Measurements from ENCODE around the gene SNAP47.

Gene SNAP47

DNA sequence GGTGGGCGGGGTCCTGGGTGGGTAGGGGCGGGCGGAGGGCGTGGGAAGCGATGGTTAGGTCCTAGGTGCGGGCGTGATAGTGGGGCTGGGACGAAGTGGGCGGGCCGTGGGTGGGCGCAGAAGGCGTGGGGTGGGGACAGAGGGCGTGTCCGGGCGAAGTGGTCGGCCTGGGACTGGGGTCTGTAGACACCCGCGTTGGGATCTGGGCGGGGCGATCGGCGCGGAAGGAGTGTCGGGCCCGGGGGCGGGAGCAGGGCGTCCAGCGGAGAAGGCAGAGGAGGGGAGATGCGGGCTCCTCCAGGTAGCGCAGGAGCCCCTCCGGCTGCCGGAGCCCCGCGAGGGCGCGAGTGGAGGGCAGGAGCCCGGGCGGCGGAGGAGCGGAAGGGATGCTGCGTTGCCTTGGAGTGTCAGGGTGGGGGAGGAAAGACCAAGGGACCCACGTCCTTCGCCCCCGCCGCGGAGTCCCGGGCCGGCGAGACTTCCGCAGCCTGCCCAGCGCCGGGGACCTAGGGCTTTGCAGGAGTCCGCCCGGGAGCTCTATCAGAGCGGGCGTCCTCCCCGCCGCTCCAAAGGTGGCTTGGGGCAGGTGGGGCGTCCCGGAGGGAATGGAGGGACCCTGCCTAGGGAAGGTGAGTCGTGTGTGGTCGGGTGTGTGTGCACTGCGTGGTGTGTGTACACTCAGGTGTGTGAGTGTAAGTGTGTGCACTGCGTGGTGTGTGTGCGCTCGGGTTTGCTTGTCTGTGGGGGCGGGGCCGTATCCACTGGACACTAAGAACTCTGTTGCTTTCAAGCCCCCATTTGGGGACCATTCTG, 53.2 kb downstream of the SNAP47 start:
- H3K27ac ChIP-seq (ENCODE audit: low read length), result no peak overlapping the region
- H3K79me2 ChIP-seq (ENCODE audit: low read length), result no peaks in the 10 kb centered on the region
- peaks cover 8% of the 10 kb centered on the region; the same call in 1 of the 2 replicates for H3K4me1 ChIP-seq (ENCODE audit: low read length)
- peak overlapping the region; percentile 82 for H2AFZ ChIP-seq (ENCODE audit: low read length)
- H3K9me2 ChIP-seq (replicated peaks; ENCODE audit: insufficient read depth, low read length), result no peaks in the 10 kb centered on the region
- peak overlapping the region; percentile 98 for H3K4me2 ChIP-seq (ENCODE audit: low read depth, low read length)
- TF ChIP-seq, protein P1, sequence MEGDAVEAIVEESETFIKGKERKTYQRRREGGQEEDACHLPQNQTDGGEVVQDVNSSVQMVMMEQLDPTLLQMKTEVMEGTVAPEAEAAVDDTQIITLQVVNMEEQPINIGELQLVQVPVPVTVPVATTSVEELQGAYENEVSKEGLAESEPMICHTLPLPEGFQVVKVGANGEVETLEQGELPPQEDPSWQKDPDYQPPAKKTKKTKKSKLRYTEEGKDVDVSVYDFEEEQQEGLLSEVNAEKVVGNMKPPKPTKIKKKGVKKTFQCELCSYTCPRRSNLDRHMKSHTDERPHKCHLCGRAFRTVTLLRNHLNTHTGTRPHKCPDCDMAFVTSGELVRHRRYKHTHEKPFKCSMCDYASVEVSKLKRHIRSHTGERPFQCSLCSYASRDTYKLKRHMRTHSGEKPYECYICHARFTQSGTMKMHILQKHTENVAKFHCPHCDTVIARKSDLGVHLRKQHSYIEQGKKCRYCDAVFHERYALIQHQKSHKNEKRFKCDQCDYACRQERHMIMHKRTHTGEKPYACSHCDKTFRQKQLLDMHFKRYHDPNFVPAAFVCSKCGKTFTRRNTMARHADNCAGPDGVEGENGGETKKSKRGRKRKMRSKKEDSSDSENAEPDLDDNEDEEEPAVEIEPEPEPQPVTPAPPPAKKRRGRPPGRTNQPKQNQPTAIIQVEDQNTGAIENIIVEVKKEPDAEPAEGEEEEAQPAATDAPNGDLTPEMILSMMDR (IDR thresholded peaks at IDR 0.05; ENCODE audit: low read length), result no peak
- TF ChIP-seq EZH2phosphoT487 (IDR thresholded peaks at IDR 0.05; ENCODE audit: low read length) (no peak), EZH2 (optimal IDR thresholded peaks at IDR 0.05; ENCODE audit: low read depth, low read length) (no peak)
- H3K9me3 ChIP-seq (replicated peaks; ENCODE audit: insufficient read depth, low read length), result no peaks in the 10 kb centered on the region
- DNase-seq, result peak; percentile 73
- no peaks in the 10 kb centered on the region for H3K27me3 ChIP-seq (replicated peaks; ENCODE audit: insufficient read depth, low read length)
- no peaks in the 10 kb centered on the region for H4K20me1 ChIP-seq (ENCODE audit: insufficient read depth, low read length)
- H3K9ac ChIP-seq (ENCODE audit: low read length), result peak overlapping the region; percentile 12; the same call in 1 of the 2 replicates
- H3F3A ChIP-seq (ENCODE audit: insufficient read depth, low read length), result peaks cover 3% of the 10 kb centered on the region; the same call in 1 of the 2 replicates
- H3K4me3 ChIP-seq (ENCODE audit: low read length), result peak overlapping the region; percentile 60
- no peaks in the 10 kb centered on the region for H3K36me3 ChIP-seq (replicated peaks; ENCODE audit: insufficient read depth, low read length)

DNA sequence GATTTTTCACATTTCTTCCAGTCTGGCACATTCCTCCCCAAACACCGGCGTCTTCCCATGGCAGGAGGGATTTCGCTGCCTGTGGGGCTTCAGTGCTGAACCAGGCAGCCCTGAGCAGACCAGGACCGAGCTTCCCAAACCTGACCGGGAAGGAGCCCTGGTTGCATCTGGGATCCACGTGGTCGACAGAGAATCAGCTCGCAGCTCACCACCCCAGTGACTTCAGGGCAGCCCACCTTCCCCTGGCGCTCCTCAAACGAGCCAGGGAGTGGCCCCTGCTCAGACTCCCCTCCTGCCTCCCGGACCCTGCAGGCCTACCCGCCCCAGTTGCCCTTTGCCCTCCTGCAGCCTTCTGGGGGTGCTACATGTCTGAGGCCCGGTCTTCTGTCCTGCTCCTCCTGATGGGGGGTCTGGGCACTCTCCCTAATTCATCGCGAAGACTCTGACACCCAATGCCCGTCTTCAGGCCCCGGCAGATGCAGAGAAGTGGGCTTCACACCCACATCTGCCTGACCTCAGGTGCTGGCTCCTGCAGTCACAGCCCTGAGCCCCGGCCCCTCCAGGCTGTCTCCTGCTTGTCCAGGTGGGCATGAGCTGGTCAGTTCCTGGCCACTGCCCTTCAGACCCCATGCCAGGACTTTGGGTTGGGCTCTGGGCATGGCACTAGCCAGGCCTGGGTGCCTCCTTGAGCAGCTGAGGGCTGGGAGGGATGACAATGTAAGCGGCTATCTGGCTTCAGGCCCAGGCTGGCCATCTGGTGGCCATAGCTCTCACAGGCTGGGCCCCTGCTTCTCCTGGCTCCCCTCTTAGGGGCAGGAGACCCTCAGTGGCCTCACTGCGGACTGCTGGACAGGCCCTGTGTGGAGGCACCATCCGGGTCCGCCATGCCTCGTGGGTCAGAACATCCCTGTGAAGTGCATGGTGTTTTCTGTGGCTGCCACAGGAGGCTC, 54.1 kb downstream of the SNAP47 start:
- Histone ChIP-seq H3K4me3 (ENCODE audit: low read length) (no peak overlapping the region; the same call in 1 of the 2 replicates), H3K4me2 (ENCODE audit: low read depth, low read length) (peak overlapping the region; percentile 98; the same call in 1 of the 2 replicates), H3K4me1 (ENCODE audit: low read length) (peaks cover 8% of the 10 kb centered on the region; the same call in 1 of the 2 replicates), H3K79me2 (ENCODE audit: low read length) (no peaks in the 10 kb centered on the region), H3K27me3 (replicated peaks; ENCODE audit: insufficient read depth, low read length) (no peaks in the 10 kb centered on the region), H3K27ac (ENCODE audit: low read length) (no peak overlapping the region), H2AFZ (ENCODE audit: low read length) (no peak overlapping the region), H4K20me1 (ENCODE audit: insufficient read depth, low read length) (no peaks in the 10 kb centered on the region), H3K9me2 (replicated peaks; ENCODE audit: insufficient read depth, low read length) (no peaks in the 10 kb centered on the region), H3K9ac (ENCODE audit: low read length) (no peak overlapping the region), H3F3A (ENCODE audit: insufficient read depth, low read length) (peaks cover 3% of the 10 kb centered on the region; the same call in 1 of the 2 replicates), H3K36me3 (replicated peaks; ENCODE audit: insufficient read depth, low read length) (no peaks in the 10 kb centered on the region), H3K9me3 (replicated peaks; ENCODE audit: insufficient read depth, low read length) (no peaks in the 10 kb centered on the region)
- DNase-seq, result no peak
- TF ChIP-seq EZH2 (optimal IDR thresholded peaks at IDR 0.05; ENCODE audit: low read depth, low read length), result no peak
- no peak for TF ChIP-seq EZH2phosphoT487 (IDR thresholded peaks at IDR 0.05; ENCODE audit: low read length)
- TF ChIP-seq, protein P1 (IDR thresholded peaks at IDR 0.05; ENCODE audit: low read length), result no peak

- Histone ChIP-seq H3K36me3 (replicated peaks; ENCODE audit: insufficient read depth, low read length) (no peaks in the 10 kb centered on the region), H3K9me2 (replicated peaks; ENCODE audit: insufficient read depth, low read length) (no peaks in the 10 kb centered on the region), H3F3A (ENCODE audit: insufficient read depth, low read length) (peaks cover 3% of the 10 kb centered on the region; the same call in 1 of the 2 replicates), H4K20me1 (ENCODE audit: insufficient read depth, low read length) (no peaks in the 10 kb centered on the region), H3K4me2 (ENCODE audit: low read depth, low read length) (no peak overlapping the region), H3K9ac (ENCODE audit: low read length) (no peak overlapping the region), H2AFZ (ENCODE audit: low read length) (no peak overlapping the region), H3K27ac (ENCODE audit: low read length) (no peak overlapping the region), H3K9me3 (replicated peaks; ENCODE audit: insufficient read depth, low read length) (no peaks in the 10 kb centered on the region), H3K79me2 (ENCODE audit: low read length) (no peaks in the 10 kb centered on the region), H3K4me1 (ENCODE audit: low read length) (peaks cover 8% of the 10 kb centered on the region; the same call in 1 of the 2 replicates), H3K27me3 (replicated peaks; ENCODE audit: insufficient read depth, low read length) (no peaks in the 10 kb centered on the region), H3K4me3 (ENCODE audit: low read length) (no peak overlapping the region)
- no peak for DNase-seq
- TF ChIP-seq, protein P1 (IDR thresholded peaks at IDR 0.05; ENCODE audit: low read length), result no peak
- TF ChIP-seq EZH2phosphoT487 (IDR thresholded peaks at IDR 0.05; ENCODE audit: low read length), result no peak
- no peak for TF ChIP-seq EZH2 (optimal IDR thresholded peaks at IDR 0.05; ENCODE audit: low read depth, low read length)
These were observed 54.8 kb downstream of the SNAP47 start for GRCh38 chr1:227790034-227790400.

All from MM.1S (cell line).